SK-N-SH (cell line): Measurements from ENCODE around the gene CDH2. TPM values are rescaled to one million over a fixed set of nuclear protein-coding genes. Genes with fewer than 3 reads are reported as not detected.

Source experiments
- CTCF ChIA-PET: fragments of 300-600, 350-600 bp; formaldehyde crosslinking; extraction: SDS; loops from one replicate; lab custom pipeline; 2021; lab: Yijun Ruan, JAX
- POLR2A ChIA-PET: fragments of 350-600 bp; sonication (Branson Sonifier 250); formaldehyde crosslinking; extraction: SDS; loops from one replicate; lab custom pipeline; 2020; ENCODE audit warnings: antibody characterized with exemption, inconsistent platforms; lab: Yijun Ruan, JAX
- DNase-seq: peaks from one replicate; pipeline ENCODE4 v3.0.0; 2012
- H2AFZ ChIP-seq: fragments of 200-600 bp; sonication (generic); 2 replicates; pipeline ENCODE4 v1.8.1; 2016; ENCODE audit warnings: antibody characterized with exemption, mild to moderate bottlenecking, low read depth
- H3F3A ChIP-seq: fragments of 200-600 bp; sonication (generic); replicated peaks from 2 replicates; pipeline ENCODE3; 2016; ENCODE audit warnings: antibody characterized with exemption, mild to moderate bottlenecking; ENCODE audit not compliant: insufficient read depth
- H3K27ac ChIP-seq, 2 experiments: fragments of 200-500 bp in 1 of 2; fragments of 200-600 bp in 1 of 2; sonication (Bioruptor generic) in 1 of 2; sonication (generic), shearing (Covaris generic) in 1 of 2; 2 replicates each; pipeline versions ENCODE4 v1.5.1 to v1.6.1; 2014 to 2016; ENCODE audit warnings: low read depth in 2 of 2, inconsistent platforms in 1 of 2, low read length in 1 of 2, mild to moderate bottlenecking in 1 of 2, mixed read lengths in 1 of 2
- H3K27me3 ChIP-seq: fragments of 200-600 bp; sonication (generic), shearing (Covaris generic); 2 replicates; pipeline ENCODE4 v1.6.1; 2016; ENCODE audit warnings: mixed run types; ENCODE audit not compliant: insufficient read depth
- H3K36me3 ChIP-seq, 2 experiments: fragments of 200-500 bp in 1 of 2; fragments of 200-600 bp in 1 of 2; sonication (Bioruptor generic) in 1 of 2; sonication (generic) in 1 of 2; replicated peaks in 1 of 2; 2 replicates each; pipeline versions ENCODE3 to v1.5.1; 2014 to 2016; ENCODE audit warnings: low read length in 1 of 2, mild to moderate bottlenecking in 1 of 2; ENCODE audit not compliant: insufficient read depth in 2 of 2, control insufficient read depth in 1 of 2
- H3K4me1 ChIP-seq, 2 experiments: fragments of 200-500 bp in 1 of 2; fragments of 200-600 bp in 1 of 2; sonication (Bioruptor generic) in 1 of 2; sonication (generic), shearing (Covaris generic) in 1 of 2; 2 replicates each; pipeline versions ENCODE4 v1.5.1 to v1.6.1; 2014 to 2016; ENCODE audit warnings: low read depth in 1 of 2, low read length in 1 of 2, mixed run types in 1 of 2; ENCODE audit not compliant: insufficient read depth in 2 of 2, control insufficient read depth in 1 of 2
- H3K4me2 ChIP-seq: fragments of 200-600 bp; sonication (generic), shearing (Covaris generic); 2 replicates; pipeline ENCODE4 v1.6.1; 2017; ENCODE audit warnings: mixed run types
- H3K4me3 ChIP-seq, 2 experiments: fragments of 200-500 bp in 1 of 2; fragments of 200-600 bp in 1 of 2; sonication (Bioruptor generic) in 1 of 2; sonication (generic), shearing (Covaris generic) in 1 of 2; 2 replicates each; pipeline versions ENCODE4 v1.5.1 to v1.8.1; 2014 to 2016; ENCODE audit warnings: low read depth in 2 of 2, inconsistent platforms in 1 of 2, low read length in 1 of 2, mild to moderate bottlenecking in 1 of 2, mixed read lengths in 1 of 2, moderate library complexity in 1 of 2
- H3K79me2 ChIP-seq: fragments of 200-600 bp; sonication (generic); 2 replicates; pipeline ENCODE4 v1.8.1; 2017; ENCODE audit warnings: mild to moderate bottlenecking; ENCODE audit not compliant: insufficient read depth
- H3K9ac ChIP-seq: fragments of 200-600 bp; sonication (generic); 2 replicates; pipeline ENCODE4 v1.6.1; 2017; ENCODE audit warnings: mixed run types
- H3K9me2 ChIP-seq: fragments of 200-600 bp; sonication (generic); 2 replicates; pipeline ENCODE4 v1.6.1; 2017; ENCODE audit warnings: mixed run types
- H3K9me3 ChIP-seq: fragments of 200-600 bp; sonication (generic); 2 replicates; pipeline ENCODE4 v1.6.1; 2017; ENCODE audit warnings: mixed run types, mild to moderate bottlenecking, moderate library complexity
- H4K20me1 ChIP-seq: fragments of 200-600 bp; sonication (generic); 2 replicates; pipeline ENCODE4 v1.6.1; 2017; ENCODE audit warnings: mild to moderate bottlenecking, mixed run types; ENCODE audit not compliant: insufficient read depth
- ELF1 ChIP-seq: IDR thresholded peaks from 2 replicates; pipeline ENCODE4 v1.4.0; 2012
- EZH2phosphoT487 ChIP-seq: fragments of 200-600 bp; sonication (generic); IDR thresholded peaks from 2 replicates; pipeline ENCODE4 v1.6.1; 2017; ENCODE audit warnings: low read depth, mixed run types, mild to moderate bottlenecking, antibody characterized with exemption, moderate library complexity, borderline replicate concordance
- FOXM1 ChIP-seq: IDR thresholded peaks from 2 replicates; pipeline ENCODE4 v1.4.0; 2012; ENCODE audit warnings: low read depth, mild to moderate bottlenecking
- NFIC ChIP-seq: IDR thresholded peaks from 2 replicates; pipeline ENCODE4 v1.4.0; 2012; ENCODE audit warnings: borderline replicate concordance
- NRF1 ChIP-seq: IDR thresholded peaks from 2 replicates; pipeline ENCODE4 v1.6.1; 2012; ENCODE audit warnings: low read depth, mild to moderate bottlenecking, low read length
- PBX3 ChIP-seq: IDR thresholded peaks from 2 replicates; pipeline ENCODE4; 2012
- RAD21 ChIP-seq: IDR thresholded peaks from 2 replicates; pipeline ENCODE4 v1.6.1; 2012; ENCODE audit warnings: mild to moderate bottlenecking, low read length
- RCOR1 ChIP-seq: fragments of 150-350 bp; IDR thresholded peaks from 2 replicates; pipeline ENCODE4 v1.6.1; 2017; ENCODE audit warnings: antibody characterized with exemption, low read length
- REST ChIP-seq: IDR thresholded peaks from 2 replicates; pipeline ENCODE4 v1.6.1; 2012; ENCODE audit warnings: mild to moderate bottlenecking, low read depth, low read length, moderate library complexity
- SMC3 ChIP-seq: IDR thresholded peaks from 2 replicates; pipeline ENCODE4 v1.6.1; 2012; ENCODE audit warnings: low read depth, low read length, improper control_type of control experiment
- TAF1 ChIP-seq: IDR thresholded peaks from 2 replicates; pipeline ENCODE4 v1.6.1; 2012; ENCODE audit warnings: low read depth, mild to moderate bottlenecking, low read length, moderate library complexity, borderline replicate concordance
- TCF12 ChIP-seq: IDR thresholded peaks from 2 replicates; pipeline ENCODE4 v1.4.0; 2012
- TEAD4 ChIP-seq: IDR thresholded peaks from 2 replicates; pipeline ENCODE4 v1.4.0; 2012; ENCODE audit warnings: mild to moderate bottlenecking, borderline replicate concordance; ENCODE audit not compliant: insufficient read depth
- USF2 ChIP-seq: fragments of 150-350 bp; IDR thresholded peaks from 2 replicates; pipeline ENCODE4 v1.6.1; 2017; ENCODE audit warnings: antibody characterized with exemption, low read length, low read depth, borderline replicate concordance
- YY1 ChIP-seq: IDR thresholded peaks from 2 replicates; pipeline ENCODE4 v1.4.0; 2012; ENCODE audit warnings: low read depth, mild to moderate bottlenecking
- ZBTB33 ChIP-seq: IDR thresholded peaks from 2 replicates; pipeline ENCODE4 v1.4.0; 2012; ENCODE audit warnings: low read depth, borderline replicate concordance
- WGBS: methylation state at CpG from one replicate; pipeline ENCODE4 v1.1.6; 2017; ENCODE audit warnings: low lambda C conversion rate; 5-methylcytosine and 5-hydroxymethylcytosine counted together
- polyA plus RNA-seq, 3 experiments: library from polyadenylated mRNA; depleted of rRNA; stranded (reverse); fragments of >200 nt; gene quantifications; 2 replicates each; pipeline ENCODE4 v1.2.3, GENCODE V29; 2012

CDH2 gene
- polyA plus RNA-seq, 1 of the 3 experiments (the other 2 are of a cell fraction), result 146 TPM

GRCh38 chr18:28004606-28005005 lies 172.3 kb downstream of the CDH2 start:
- H3K27me3 ChIP-seq, result no peaks in the 10 kb centered on the region
- H3K36me3 ChIP-seq, result peaks cover 68 to 88% of the 10 kb centered on the region in 2 experiments
- H3K9ac ChIP-seq, result no peak overlapping the region
- no peak overlapping the region for H2AFZ ChIP-seq
- TF ChIP-seq TAF1, result no peak
- no peak for TF ChIP-seq YY1
- no peak for TF ChIP-seq TEAD4
- no peak for TF ChIP-seq RAD21
- no peak for TF ChIP-seq ZBTB33
- TF ChIP-seq PBX3, result no peak
- no peak for TF ChIP-seq EZH2phosphoT487
- no peak for TF ChIP-seq USF2
- TF ChIP-seq ELF1, result no peak
- TF ChIP-seq TCF12, result no peak
- no peak for TF ChIP-seq REST
- no peak for TF ChIP-seq RCOR1
- no peak for TF ChIP-seq SMC3
- no peak for TF ChIP-seq FOXM1
- no peak for TF ChIP-seq NRF1
- no peak for TF ChIP-seq NFIC
- DNase-seq, result no peak
- ChIA-PET CTCF (interaction anchor here (0.6 to 1.4 kb wide), 3 partner anchors 9 to 405 kb away, joined by 3 read pairs; no protein-coding TSS in a partner anchor), POLR2A (no interaction called here)
- H3F3A ChIP-seq, result peaks cover 39% of the 10 kb centered on the region
- peaks cover 45% of the 10 kb centered on the region for H3K79me2 ChIP-seq
- H3K4me1 ChIP-seq, result peaks cover 2 to 12% of the 10 kb centered on the region in 2 experiments; a peak in 3 of 4 replicates
- no peaks in the 10 kb centered on the region for H3K9me2 ChIP-seq
- WGBS, result 89% methylated on average over 1 of the region's 1 CpG
- no peaks in the 10 kb centered on the region for H3K9me3 ChIP-seq
- peak overlapping the region in 1 of 2 experiments; percentile 48; a peak in 1 of 4 replicates for H3K27ac ChIP-seq
- H4K20me1 ChIP-seq, result no peaks in the 10 kb centered on the region
- no peak overlapping the region for H3K4me2 ChIP-seq
- H3K4me3 ChIP-seq, result no peak overlapping the region
